ENCODE data around the gene ZNF845.
A peak's percentile ranks its signal among the peaks of the same experiment; 100 is the strongest.
"Not testable (repeated sequence)": the region's sequence is repeated elsewhere in the genome, so short reads cannot be mapped to it uniquely, and the experiment has no call there.

ZNF845 gene

GRCh38 chr19:53381376-53381775, 47.8 kb downstream of the ZNF845 start:
- Histone ChIP-seq H3K4me1 (ENCODE audit: control insufficient read depth, insufficient read depth, low read length, poor library complexity, severe bottlenecking) (no peaks in the 10 kb centered on the region), H3K27ac (ENCODE audit: low read depth, low read length, severe bottlenecking) (no peak overlapping the region), H3K4me3 (ENCODE audit: extremely low read depth, insufficient read depth, low read length, poor library complexity, severe bottlenecking) (no peak overlapping the region), H3K9me3 (ENCODE audit: control insufficient read depth, low read length) (peaks cover 54% of the 10 kb centered on the region), H3K36me3 (ENCODE audit: control insufficient read depth, insufficient read depth, low read length) (peaks cover 81% of the 10 kb centered on the region)
- WGBS, 2 experiments (ENCODE audit: insufficient coverage in 2 of 2), result 95% methylated on average over 2 of the region's 3 CpGs; no CpG with 5 or more reads in 1 of the 2 experiments

GRCh38 chr19:53388168-53388567, 54.6 kb downstream of the ZNF845 start:
- H3K27ac ChIP-seq (ENCODE audit: low read depth, low read length, severe bottlenecking), result no peak overlapping the region
- no CpG with 5 or more reads among the region's 3 CpGs for WGBS, 2 experiments (ENCODE audit: insufficient coverage in 2 of 2)
- peaks cover 43% of the 10 kb centered on the region for H3K9me3 ChIP-seq (ENCODE audit: control insufficient read depth, low read length)
- peaks cover 17% of the 10 kb centered on the region for H3K36me3 ChIP-seq (ENCODE audit: control insufficient read depth, insufficient read depth, low read length)
- no peaks in the 10 kb centered on the region for H3K4me1 ChIP-seq (ENCODE audit: control insufficient read depth, insufficient read depth, low read length, poor library complexity, severe bottlenecking)
- H3K4me3 ChIP-seq (ENCODE audit: extremely low read depth, insufficient read depth, low read length, poor library complexity, severe bottlenecking), result no peak overlapping the region

GRCh38 chr19:53388904-53389303, 55.4 kb downstream of the ZNF845 start:
- Histone ChIP-seq H3K4me1 (ENCODE audit: control insufficient read depth, insufficient read depth, low read length, poor library complexity, severe bottlenecking) (no peaks in the 10 kb centered on the region), H3K4me3 (ENCODE audit: extremely low read depth, insufficient read depth, low read length, poor library complexity, severe bottlenecking) (no peak overlapping the region), H3K9me3 (ENCODE audit: control insufficient read depth, low read length) (peaks cover 35% of the 10 kb centered on the region), H3K36me3 (ENCODE audit: control insufficient read depth, insufficient read depth, low read length) (peaks cover 15% of the 10 kb centered on the region), H3K27ac (ENCODE audit: low read depth, low read length, severe bottlenecking) (no peak overlapping the region)
- 87 to 90% methylated on average over 4 of the region's 5 CpGs for WGBS, 2 experiments (ENCODE audit: insufficient coverage in 2 of 2)

GRCh38 chr19:53389571-53389970, 56.0 kb downstream of the ZNF845 start:
- H3K4me1 ChIP-seq (ENCODE audit: control insufficient read depth, insufficient read depth, low read length, poor library complexity, severe bottlenecking), result no peaks in the 10 kb centered on the region
- H3K9me3 ChIP-seq (ENCODE audit: control insufficient read depth, low read length), result peaks cover 29% of the 10 kb centered on the region
- no peak overlapping the region for H3K27ac ChIP-seq (ENCODE audit: low read depth, low read length, severe bottlenecking)
- peaks cover 15% of the 10 kb centered on the region for H3K36me3 ChIP-seq (ENCODE audit: control insufficient read depth, insufficient read depth, low read length)
- no peak overlapping the region for H3K4me3 ChIP-seq (ENCODE audit: extremely low read depth, insufficient read depth, low read length, poor library complexity, severe bottlenecking)
- 93 to 94% methylated on average over 7 to 8 of the region's 8 CpGs for WGBS, 2 experiments (ENCODE audit: insufficient coverage in 2 of 2)

- no peak overlapping the region for H3K4me3 ChIP-seq (ENCODE audit: extremely low read depth, insufficient read depth, low read length, poor library complexity, severe bottlenecking)
- no peak overlapping the region for H3K27ac ChIP-seq (ENCODE audit: low read depth, low read length, severe bottlenecking)
- no peaks in the 10 kb centered on the region for H3K4me1 ChIP-seq (ENCODE audit: control insufficient read depth, insufficient read depth, low read length, poor library complexity, severe bottlenecking)
- H3K36me3 ChIP-seq (ENCODE audit: control insufficient read depth, insufficient read depth, low read length), result peaks cover 13% of the 10 kb centered on the region
- WGBS, 2 experiments (ENCODE audit: insufficient coverage in 2 of 2), result 93 to 97% methylated on average over 8 to 20 of the region's 22 CpGs
- H3K9me3 ChIP-seq (ENCODE audit: control insufficient read depth, low read length), result peaks cover 26% of the 10 kb centered on the region
These were observed 56.4 kb downstream of the ZNF845 start for GRCh38 chr19:53389978-53390377.

- Histone ChIP-seq H3K9me3 (ENCODE audit: control insufficient read depth, low read length) (peaks cover 12% of the 10 kb centered on the region), H3K36me3 (ENCODE audit: control insufficient read depth, insufficient read depth, low read length) (peaks cover 19% of the 10 kb centered on the region), H3K4me1 (ENCODE audit: control insufficient read depth, insufficient read depth, low read length, poor library complexity, severe bottlenecking) (peaks cover 3% of the 10 kb centered on the region), H3K27ac (ENCODE audit: low read depth, low read length, severe bottlenecking) (peak overlapping the region; percentile 96), H3K4me3 (ENCODE audit: extremely low read depth, insufficient read depth, low read length, poor library complexity, severe bottlenecking) (peak overlapping the region; percentile 77)
- 10 to 11% methylated on average over 12 to 15 of the region's 18 CpGs for WGBS, 2 experiments (ENCODE audit: insufficient coverage in 2 of 2)
These were observed 61.0 kb downstream of the ZNF845 start for GRCh38 chr19:53394522-53394973.

- H3K4me1 ChIP-seq (ENCODE audit: control insufficient read depth, insufficient read depth, low read length, poor library complexity, severe bottlenecking), result peaks cover 8% of the 10 kb centered on the region
- H3K36me3 ChIP-seq (ENCODE audit: control insufficient read depth, insufficient read depth, low read length), result peaks cover 26% of the 10 kb centered on the region
- WGBS, 2 experiments (ENCODE audit: insufficient coverage in 2 of 2), result 0% methylated on average over 35 to 48 of the region's 58 CpGs
- peaks cover 6% of the 10 kb centered on the region for H3K9me3 ChIP-seq (ENCODE audit: control insufficient read depth, low read length)
- peak within 1 kb of the TSS; percentile 77 for H3K4me3 ChIP-seq (ENCODE audit: extremely low read depth, insufficient read depth, low read length, poor library complexity, severe bottlenecking)
- H3K27ac ChIP-seq (ENCODE audit: low read depth, low read length, severe bottlenecking), result peak within 1 kb of the TSS; percentile 96
These were observed 61.7 kb downstream of the ZNF845 start, which contains the start of gene ZNF765 for GRCh38 chr19:53394974-53395839. Gene ZNF765, plus strand, starts transcription at chr19:53395149. Its CDS starts 2,867 bp downstream, at chr19:53398016.

- Histone ChIP-seq H3K4me3 (ENCODE audit: extremely low read depth, insufficient read depth, low read length, poor library complexity, severe bottlenecking) (peak overlapping the region; percentile 77), H3K36me3 (ENCODE audit: control insufficient read depth, insufficient read depth, low read length) (peaks cover 32% of the 10 kb centered on the region)
- WGBS, 2 experiments (ENCODE audit: insufficient coverage in 2 of 2), result 5 to 9% methylated on average over 8 to 9 of the region's 9 CpGs
- not testable (repeated sequence) for H3K27ac ChIP-seq (ENCODE audit: low read depth, low read length, severe bottlenecking); H3K9me3 ChIP-seq (ENCODE audit: control insufficient read depth, low read length); H3K4me1 ChIP-seq (ENCODE audit: control insufficient read depth, insufficient read depth, low read length, poor library complexity, severe bottlenecking)
These were observed 62.4 kb downstream of the ZNF845 start for GRCh38 chr19:53395840-53396524.

GRCh38 chr19:53396525-53396868, 62.9 kb downstream of the ZNF845 start:
- 20 to 57% methylated on average over 1 of the region's 1 CpG for WGBS, 2 experiments (ENCODE audit: insufficient coverage in 2 of 2)
- Histone ChIP-seq H3K4me3 (ENCODE audit: extremely low read depth, insufficient read depth, low read length, poor library complexity, severe bottlenecking) (peak overlapping the region; percentile 77), H3K4me1 (ENCODE audit: control insufficient read depth, insufficient read depth, low read length, poor library complexity, severe bottlenecking) (peaks cover 9% of the 10 kb centered on the region), H3K27ac (ENCODE audit: low read depth, low read length, severe bottlenecking) (no peak overlapping the region), H3K36me3 (ENCODE audit: control insufficient read depth, insufficient read depth, low read length) (peaks cover 37% of the 10 kb centered on the region), H3K9me3 (ENCODE audit: control insufficient read depth, low read length) (no peaks in the 10 kb centered on the region)

GRCh38 chr19:53397918-53398317, 64.4 kb downstream of the ZNF845 start:
- no CpG with 5 or more reads among the region's 1 CpG for WGBS, 2 experiments (ENCODE audit: insufficient coverage in 2 of 2)
- not testable (repeated sequence) for H3K9me3 ChIP-seq (ENCODE audit: control insufficient read depth, low read length); H3K4me3 ChIP-seq (ENCODE audit: extremely low read depth, insufficient read depth, low read length, poor library complexity, severe bottlenecking); H3K27ac ChIP-seq (ENCODE audit: low read depth, low read length, severe bottlenecking); H3K4me1 ChIP-seq (ENCODE audit: control insufficient read depth, insufficient read depth, low read length, poor library complexity, severe bottlenecking)
- peaks cover 48% of the 10 kb centered on the region for H3K36me3 ChIP-seq (ENCODE audit: control insufficient read depth, insufficient read depth, low read length)

All from mesodermal cell (in vitro differentiated cells).